ENCODE measurements around the gene SEC14L2. TPM values are rescaled to one million over a fixed set of nuclear protein-coding genes. Genes with fewer than 3 reads are reported as not detected.

Gene SEC14L2
- total and polyA plus RNA-seq, 4 donors, result 6.1 to 10.3 (median 8.0) TPM

DNA sequence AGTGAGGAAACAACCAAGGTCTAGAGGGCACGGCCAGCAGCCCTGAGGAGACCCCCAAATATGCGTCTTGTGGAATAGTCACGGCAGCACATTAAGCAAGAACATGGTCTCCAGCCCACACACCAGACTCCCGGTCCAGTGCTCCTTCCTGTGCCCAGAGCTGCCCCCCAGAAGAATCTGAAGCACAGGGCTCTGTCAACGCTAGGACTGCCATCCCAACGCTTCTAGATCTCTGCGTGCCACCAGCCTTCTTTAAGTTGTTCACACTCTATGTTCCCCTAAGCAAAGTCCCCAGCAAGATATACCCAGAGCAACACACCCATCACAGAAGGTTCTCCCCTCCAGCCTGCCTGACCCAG is 3.5 kb upstream of the SEC14L2 start:
- 72 to 83% methylated on average over 7 of the region's 7 CpGs for WGBS, 2 donors

DNA sequence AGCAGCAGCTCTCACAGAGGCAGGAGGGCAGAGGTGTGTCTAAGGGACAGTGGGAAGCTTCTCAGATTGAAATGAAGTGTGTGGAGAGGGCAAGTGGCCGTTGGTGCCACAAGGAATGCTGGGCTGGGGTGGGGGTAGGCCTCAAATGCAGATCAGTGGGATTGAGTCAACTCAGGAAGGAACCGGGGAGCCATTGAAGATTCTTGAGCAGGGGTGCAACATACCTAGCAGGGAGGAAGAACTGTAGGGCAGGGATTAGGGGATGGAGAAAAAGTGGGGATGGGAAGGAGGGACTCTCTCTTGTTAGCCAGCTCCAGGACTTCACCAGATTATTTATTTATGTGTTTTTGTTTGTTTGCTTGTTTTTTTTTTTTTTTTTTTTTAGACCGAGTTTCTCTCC is 2.9 kb upstream of the SEC14L2 start:
- Histone ChIP-seq H3K4me1 (ENCODE audit: control insufficient read depth in 5 of 5, insufficient read depth in 5 of 5, low read length in 5 of 5) (peaks cover 0 to 17% (median 2%) of the 10 kb centered on the region in 5 donors), H3K9me3 (ENCODE audit: control insufficient read depth in 4 of 4, insufficient read depth in 3 of 4, low read length in 3 of 4) (peaks cover 0 to 4% (median under 1%) of the 10 kb centered on the region in 4 donors), H3K4me3 (no peak overlapping the region), H3K27me3 (ENCODE audit: control insufficient read depth in 3 of 3, insufficient read depth in 3 of 3, low read length in 2 of 3) (peaks cover 0 to 3% (median 0%) of the 10 kb centered on the region in 3 donors), H3K9ac (ENCODE audit: insufficient read depth in 1 of 2, low read length in 2 of 2) (no peak overlapping the region), H3K27ac (ENCODE audit: low read depth in 1 of 2, low read length in 1 of 2) (no peak overlapping the region), H3K36me3 (ENCODE audit: control insufficient read depth in 4 of 4, insufficient read depth in 4 of 4, low read length in 4 of 4) (no peaks in the 10 kb centered on the region)
- WGBS, 2 donors, result 76 to 86% methylated on average over 3 of the region's 3 CpGs
- TF ChIP-seq, protein P1, sequence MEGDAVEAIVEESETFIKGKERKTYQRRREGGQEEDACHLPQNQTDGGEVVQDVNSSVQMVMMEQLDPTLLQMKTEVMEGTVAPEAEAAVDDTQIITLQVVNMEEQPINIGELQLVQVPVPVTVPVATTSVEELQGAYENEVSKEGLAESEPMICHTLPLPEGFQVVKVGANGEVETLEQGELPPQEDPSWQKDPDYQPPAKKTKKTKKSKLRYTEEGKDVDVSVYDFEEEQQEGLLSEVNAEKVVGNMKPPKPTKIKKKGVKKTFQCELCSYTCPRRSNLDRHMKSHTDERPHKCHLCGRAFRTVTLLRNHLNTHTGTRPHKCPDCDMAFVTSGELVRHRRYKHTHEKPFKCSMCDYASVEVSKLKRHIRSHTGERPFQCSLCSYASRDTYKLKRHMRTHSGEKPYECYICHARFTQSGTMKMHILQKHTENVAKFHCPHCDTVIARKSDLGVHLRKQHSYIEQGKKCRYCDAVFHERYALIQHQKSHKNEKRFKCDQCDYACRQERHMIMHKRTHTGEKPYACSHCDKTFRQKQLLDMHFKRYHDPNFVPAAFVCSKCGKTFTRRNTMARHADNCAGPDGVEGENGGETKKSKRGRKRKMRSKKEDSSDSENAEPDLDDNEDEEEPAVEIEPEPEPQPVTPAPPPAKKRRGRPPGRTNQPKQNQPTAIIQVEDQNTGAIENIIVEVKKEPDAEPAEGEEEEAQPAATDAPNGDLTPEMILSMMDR (IDR thresholded peaks at IDR 0.05; ENCODE audit: control extremely low read depth, extremely low read depth), result no peak
- ATAC-seq (ENCODE audit: insufficient read depth, low FRiP score) (no peak), DNase-seq (no peak)

More for the DNA sequence above, 3.5 kb upstream of the SEC14L2 start:
- Histone ChIP-seq H3K4me3 (no peak overlapping the region), H3K36me3 (ENCODE audit: control insufficient read depth in 4 of 4, insufficient read depth in 4 of 4, low read length in 4 of 4) (no peaks in the 10 kb centered on the region), H3K4me1 (ENCODE audit: control insufficient read depth in 5 of 5, insufficient read depth in 5 of 5, low read length in 5 of 5) (peaks cover 0 to 15% (median 2%) of the 10 kb centered on the region in 5 donors), H3K27me3 (ENCODE audit: control insufficient read depth in 3 of 3, insufficient read depth in 3 of 3, low read length in 2 of 3) (peaks cover 0 to 3% (median 0%) of the 10 kb centered on the region in 3 donors), H3K9me3 (ENCODE audit: control insufficient read depth in 4 of 4, insufficient read depth in 3 of 4, low read length in 3 of 4) (peaks cover 0 to 4% (median under 1%) of the 10 kb centered on the region in 4 donors), H3K9ac (ENCODE audit: insufficient read depth in 1 of 2, low read length in 2 of 2) (no peak overlapping the region), H3K27ac (ENCODE audit: low read depth in 1 of 2, low read length in 1 of 2) (no peak overlapping the region)
- TF ChIP-seq, protein P1 (IDR thresholded peaks at IDR 0.05; ENCODE audit: control extremely low read depth, extremely low read depth), result no peak
- ATAC-seq (ENCODE audit: insufficient read depth, low FRiP score), result no peak
- no peak for DNase-seq

DNA sequence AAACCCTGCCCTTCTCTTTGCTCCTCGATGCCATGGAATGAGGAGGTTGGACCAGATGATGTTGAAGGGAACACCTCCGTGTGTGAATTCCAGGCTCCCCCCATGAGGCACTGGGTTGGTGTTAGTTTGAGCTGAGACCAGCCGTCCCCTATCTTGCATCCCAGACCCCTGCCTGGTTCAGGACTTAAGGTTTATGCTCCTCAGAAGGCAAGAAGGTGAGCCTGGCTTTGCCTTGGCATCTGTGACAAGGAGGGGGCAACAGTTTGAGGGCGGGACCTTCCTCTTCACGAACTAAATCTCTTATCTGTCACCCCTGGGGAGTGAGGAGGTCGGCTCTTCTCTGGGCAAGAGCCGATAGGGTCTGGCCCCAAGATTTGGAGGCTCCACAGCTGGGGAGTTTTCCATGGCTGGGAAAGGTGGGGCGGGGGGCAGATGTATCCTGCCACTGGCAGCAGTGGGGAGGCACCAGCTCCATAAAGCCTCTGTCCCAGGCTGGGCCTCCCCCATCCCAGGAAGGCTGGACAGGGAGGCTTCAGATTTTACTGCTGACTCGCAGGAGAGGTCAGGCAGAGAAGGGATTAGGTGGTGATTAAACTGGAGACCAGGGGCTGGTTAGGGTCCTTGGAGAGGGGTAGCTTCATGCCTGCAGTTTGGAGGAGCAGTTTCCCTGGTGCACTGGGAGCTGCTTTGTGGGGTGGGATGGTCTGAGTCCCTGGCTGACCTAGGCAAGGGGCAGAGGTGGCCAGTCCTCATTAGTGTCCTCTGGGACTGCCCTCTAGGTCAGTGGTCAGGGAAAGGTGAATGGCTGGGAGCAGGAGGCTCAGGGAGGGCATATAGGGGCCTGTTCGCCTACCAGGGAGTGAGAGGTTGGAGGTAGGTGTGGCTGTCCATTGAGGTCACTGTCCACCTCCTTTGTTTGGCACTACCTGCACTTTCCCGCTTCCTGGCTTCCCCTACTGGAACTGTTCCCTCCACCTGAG is 1.1 kb downstream of the SEC14L2 start:
- Histone ChIP-seq H3K9ac (ENCODE audit: insufficient read depth in 1 of 2, low read length in 2 of 2) (peak overlapping the region; percentile 4 to 77), H3K4me3 (peak overlapping the region; percentile 47), H3K4me1 (ENCODE audit: control insufficient read depth in 5 of 5, insufficient read depth in 5 of 5, low read length in 5 of 5) (peaks cover 0 to 17% (median 2%) of the 10 kb centered on the region in 5 donors), H3K9me3 (ENCODE audit: control insufficient read depth in 4 of 4, insufficient read depth in 3 of 4, low read length in 3 of 4) (peaks cover 0 to 2% (median 0%) of the 10 kb centered on the region in 4 donors), H3K36me3 (ENCODE audit: control insufficient read depth in 4 of 4, insufficient read depth in 4 of 4, low read length in 4 of 4) (no peaks in the 10 kb centered on the region), H3K27ac (ENCODE audit: low read depth in 1 of 2, low read length in 1 of 2) (no peak overlapping the region), H3K27me3 (ENCODE audit: control insufficient read depth in 3 of 3, insufficient read depth in 3 of 3, low read length in 2 of 3) (peaks cover 0 to 3% (median 0%) of the 10 kb centered on the region in 3 donors)
- no peak for ATAC-seq (ENCODE audit: insufficient read depth, low FRiP score)
- WGBS, 2 donors, result 27 to 29% methylated on average over 11 of the region's 11 CpGs
- DNase-seq, result no peak
- TF ChIP-seq, protein P1 (IDR thresholded peaks at IDR 0.05; ENCODE audit: control extremely low read depth, extremely low read depth), result no peak

Data from lung (tissue), 12 donors.